IPS DF 4.7 (cell line): ENCODE results near the gene VSTM4.

Experiments
- DNase-seq: peaks from one replicate; pipeline ENCODE4 v3.0.0-alpha.2; 2013; ENCODE audit warnings: low spot score; ENCODE audit errors: extremely low read depth

Gene VSTM4

DNA sequence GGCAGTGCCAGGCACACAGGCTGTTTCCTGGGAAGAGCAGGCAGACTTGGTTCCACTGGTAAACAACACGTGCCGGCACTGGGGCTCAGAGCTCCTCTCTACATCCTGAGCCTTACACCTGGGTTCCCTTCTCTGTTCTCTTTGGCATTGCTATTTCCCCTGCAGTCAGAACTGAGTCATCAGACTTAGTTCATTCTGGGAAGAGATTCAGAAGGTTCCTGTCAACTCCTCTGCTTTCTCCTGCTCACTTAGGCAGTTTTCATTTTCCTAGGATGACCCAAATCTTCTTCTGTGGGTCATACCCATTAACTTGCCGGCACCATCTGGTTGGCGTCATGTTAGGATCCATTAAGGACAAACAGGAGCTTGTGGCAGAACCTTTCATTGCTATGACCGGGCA is 142.3 kb downstream of the VSTM4 start:
- DNase-seq: no peak

DNA sequence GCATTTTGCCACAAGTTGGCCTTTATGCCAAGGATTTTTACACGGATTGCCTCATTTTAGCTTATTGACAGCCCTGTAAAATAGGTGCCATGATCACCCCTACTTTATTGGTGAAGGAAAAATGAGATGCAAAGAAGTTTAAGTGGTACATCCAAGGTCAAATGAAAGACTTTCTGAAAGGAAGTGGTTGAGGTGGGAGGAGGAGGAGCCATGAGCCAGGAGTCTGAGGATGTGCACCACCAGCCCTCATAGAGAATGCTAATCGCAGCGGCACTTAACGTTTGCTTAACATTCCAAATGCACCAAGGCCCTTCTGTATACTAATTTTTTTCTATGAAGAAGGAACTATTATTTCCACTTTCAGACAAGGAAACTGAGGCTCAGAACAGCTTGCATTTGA is 144.7 kb downstream of the VSTM4 start:
- no peak for DNase-seq

DNA sequence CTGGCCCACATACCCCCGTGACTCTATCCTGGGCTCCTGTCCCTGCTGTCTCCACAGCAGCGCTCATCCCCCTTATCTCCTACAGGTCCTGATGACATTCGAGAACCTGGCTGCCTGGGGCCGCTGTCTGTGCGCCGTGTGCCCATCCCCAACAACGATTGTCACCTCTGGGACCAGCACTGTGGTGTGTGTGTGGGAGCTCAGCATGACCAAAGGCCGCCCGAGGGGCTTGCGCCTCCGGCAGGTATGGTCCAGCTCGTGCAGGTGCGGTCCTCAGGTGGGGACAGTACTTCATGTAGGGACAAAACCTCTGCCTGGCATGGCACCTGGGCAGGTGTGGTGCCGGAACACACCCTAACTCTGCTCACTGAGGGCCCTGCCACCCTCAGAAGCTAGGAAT is 145.3 kb downstream of the VSTM4 start:
- no peak for DNase-seq

DNA sequence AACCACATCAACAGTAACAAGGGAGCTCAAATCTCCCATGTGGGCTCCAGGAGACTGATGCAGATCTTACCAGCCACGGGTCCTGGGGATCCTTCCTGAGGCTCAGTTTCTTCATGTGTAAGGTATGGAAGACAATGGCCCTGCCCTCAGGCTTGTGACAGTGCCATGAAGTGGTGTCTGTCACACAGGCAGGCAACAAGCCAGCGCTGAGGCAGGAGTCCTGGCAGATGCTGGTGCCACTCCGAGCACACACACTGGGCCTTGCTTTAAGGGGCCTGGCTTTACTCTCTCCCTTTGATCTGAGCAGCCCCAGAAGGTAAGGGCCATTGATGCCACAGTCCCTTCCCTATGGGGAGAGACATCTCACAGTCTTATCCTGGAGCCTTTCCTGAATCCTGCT is 147.3 kb downstream of the VSTM4 start:
- no peak for DNase-seq

DNA sequence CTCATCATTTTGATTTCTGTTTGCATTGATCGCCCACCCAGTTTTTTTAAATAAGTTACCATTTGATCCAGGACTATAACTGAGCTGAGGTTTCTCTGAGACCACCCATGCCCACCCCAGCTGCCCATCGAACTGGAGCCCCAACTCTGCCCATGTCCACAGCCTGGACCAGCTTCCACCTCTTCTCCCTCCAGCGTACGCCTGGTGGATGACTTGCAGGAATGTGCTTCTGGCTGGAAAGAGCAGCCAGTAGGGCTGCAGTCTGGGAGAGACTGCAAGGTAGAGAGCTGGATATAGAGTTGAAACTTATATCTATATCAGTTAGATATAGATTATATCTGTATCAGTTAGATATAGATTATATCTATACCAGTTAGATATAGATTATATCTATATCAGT is 149.9 kb downstream of the VSTM4 start:
- no peak for DNase-seq
